Measurements from ENCODE around the gene LRRC38.

DNA sequence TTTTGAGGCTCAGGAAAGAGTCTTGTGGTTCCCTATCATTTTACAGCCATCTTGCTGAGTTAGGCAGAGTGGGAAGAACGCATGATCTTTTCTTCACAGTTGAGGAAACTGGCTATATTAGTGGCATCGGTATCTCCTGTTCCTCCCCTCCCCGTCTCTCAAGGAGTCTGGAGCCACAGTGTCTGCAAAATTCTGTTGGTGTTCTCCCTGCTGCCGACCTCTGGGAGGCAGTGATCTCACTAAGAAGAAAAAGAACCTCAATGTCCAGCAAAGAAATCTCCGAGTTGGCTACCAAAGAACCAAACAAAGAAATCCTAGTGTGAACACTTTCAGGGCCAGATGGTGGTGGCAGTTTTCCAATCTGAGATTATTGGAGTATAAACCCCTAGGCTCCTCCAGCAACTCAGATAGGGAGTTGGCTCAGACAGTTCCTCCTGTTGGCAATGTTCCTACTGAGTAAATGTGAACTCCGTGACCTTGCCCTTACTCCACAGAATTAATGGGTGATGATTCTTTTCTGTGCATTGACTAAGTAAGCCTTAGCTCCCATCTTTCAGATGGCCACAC lies 62.3 kb downstream of the LRRC38 start:
- TF ChIP-seq CTCF (IDR thresholded peaks at IDR 0.05) (no peak), EZH2 (IDR thresholded peaks at IDR 0.05; ENCODE audit: borderline replicate concordance, insufficient read depth, low read depth, low read length, poor library complexity, severe bottlenecking) (no peak)

Measured in B cell (primary cell).